ENCODE data around the gene NUDT14.

Gene NUDT14

GRCh38 chr14:105131241-105131640, 49.9 kb downstream of the NUDT14 start:
- Mint-ChIP-seq H3K36me3 (peaks cover 0 to 8% of the 10 kb centered on the region in 2 donors), H3K9me3 (peaks cover 7 to 8% of the 10 kb centered on the region in 2 donors), H3K27ac (no peak overlapping the region), H3K4me1 (no peaks in the 10 kb centered on the region), H3K4me3 (no peak overlapping the region), H3K27me3 (peaks cover 22 to 40% of the 10 kb centered on the region in 2 donors)
- DNase-seq (no peak), ATAC-seq (replicated peaks) (no peak)

GRCh38 chr14:105128059-105128458, 53.1 kb downstream of the NUDT14 start:
- H3K36me3 Mint-ChIP-seq: peaks cover 0 to 3% of the 10 kb centered on the region in 2 donors
- H3K4me3 Mint-ChIP-seq: no peak overlapping the region
- peaks cover 3 to 4% of the 10 kb centered on the region in 2 donors for H3K9me3 Mint-ChIP-seq
- H3K27me3 Mint-ChIP-seq: peaks cover 25 to 45% of the 10 kb centered on the region in 2 donors
- peaks cover 0 to 5% of the 10 kb centered on the region in 2 donors for H3K4me1 Mint-ChIP-seq
- H3K27ac Mint-ChIP-seq: no peak overlapping the region
- no peak for ATAC-seq (replicated peaks)
- no peak for DNase-seq

- peaks cover 4 to 5% of the 10 kb centered on the region in 2 donors for H3K9me3 Mint-ChIP-seq
- ATAC-seq (replicated peaks) (no peak), DNase-seq (no peak)
- H3K27me3 Mint-ChIP-seq: peaks cover 25 to 52% of the 10 kb centered on the region in 2 donors
- H3K4me3 Mint-ChIP-seq: no peak overlapping the region
- peaks cover 0 to 5% of the 10 kb centered on the region in 2 donors for H3K4me1 Mint-ChIP-seq
- H3K27ac Mint-ChIP-seq: no peak overlapping the region
- peaks cover 2 to 4% of the 10 kb centered on the region in 2 donors for H3K36me3 Mint-ChIP-seq
Observed at GRCh38 chr14:105126981-105127329, 54.2 kb downstream of the NUDT14 start.

GRCh38 chr14:105126126-105126980, 54.8 kb downstream of the NUDT14 start:
- ATAC-seq (replicated peaks) (no peak), DNase-seq (no peak)
- Mint-ChIP-seq H3K9me3 (peaks cover 5 to 9% of the 10 kb centered on the region in 2 donors), H3K27me3 (peaks cover 30 to 58% of the 10 kb centered on the region in 2 donors), H3K4me1 (peaks cover 0 to 5% of the 10 kb centered on the region in 2 donors), H3K36me3 (peaks cover 2 to 4% of the 10 kb centered on the region in 2 donors), H3K27ac (no peak overlapping the region), H3K4me3 (no peak overlapping the region)

GRCh38 chr14:105124823-105125222, 56.3 kb downstream of the NUDT14 start:
- Mint-ChIP-seq H3K27ac (no peak overlapping the region), H3K9me3 (peaks cover 9 to 15% of the 10 kb centered on the region in 2 donors), H3K4me3 (no peak overlapping the region), H3K4me1 (peaks cover 0 to 5% of the 10 kb centered on the region in 2 donors), H3K36me3 (peaks cover 4% of the 10 kb centered on the region in 2 donors), H3K27me3 (peaks cover 39 to 73% of the 10 kb centered on the region in 2 donors)
- DNase-seq (no peak), ATAC-seq (replicated peaks) (no peak)

- Mint-ChIP-seq H3K4me1 (peaks cover 0 to 5% of the 10 kb centered on the region in 2 donors), H3K9me3 (peaks cover 9 to 15% of the 10 kb centered on the region in 2 donors), H3K27me3 (peaks cover 39 to 70% of the 10 kb centered on the region in 2 donors), H3K27ac (no peak overlapping the region), H3K36me3 (peaks cover 4% of the 10 kb centered on the region in 2 donors), H3K4me3 (no peak overlapping the region)
- ATAC-seq (replicated peaks): no peak
- DNase-seq: no peak
Observed at GRCh38 chr14:105123981-105124765, 56.9 kb downstream of the NUDT14 start.

GRCh38 chr14:105123064-105123665, 57.9 kb downstream of the NUDT14 start:
- Mint-ChIP-seq H3K9me3 (peaks cover 9 to 15% of the 10 kb centered on the region in 2 donors), H3K4me1 (peaks cover 0 to 5% of the 10 kb centered on the region in 2 donors), H3K36me3 (peaks cover 4% of the 10 kb centered on the region in 2 donors), H3K27me3 (peaks cover 39 to 66% of the 10 kb centered on the region in 2 donors), H3K4me3 (no peak overlapping the region), H3K27ac (no peak overlapping the region)
- no peak for DNase-seq
- ATAC-seq (replicated peaks): no peak
